IMR-90 (cell line): ENCODE data around the gene EIF2A. TPM values are rescaled to one million over a fixed set of nuclear protein-coding genes. Genes with fewer than 3 reads are reported as not detected.

Experiments used
- ATAC-seq: fragments of 200-7000 bp; cut with Tn5 transposase; 2 replicates; pipeline ENCODE4 v1.9.1; 2020; ENCODE audit warnings: low read depth, mild to moderate bottlenecking, moderate library complexity
- BruUV-seq: library from RNA; stranded (reverse); fragments of 400-500 nt; replicated peaks from 2 replicates; lab custom pipeline; 2021; lab: Mats Ljungman, UMichigan
- CTCF ChIA-PET: fragments of 300-600 bp; formaldehyde crosslinking; extraction: SDS; loops from one replicate; lab custom pipeline; 2021; ENCODE audit warnings: antibody characterized with exemption; lab: Yijun Ruan, JAX
- POLR2A ChIA-PET: fragments of 300-600 bp; sonication (Branson Sonifier 250); formaldehyde crosslinking; loops from one replicate; lab custom pipeline; 2022; ENCODE audit warnings: antibody characterized with exemption; ENCODE audit not compliant: unreplicated experiment; lab: Charles Lee
- DNase-seq: peaks from one replicate; pipeline ENCODE4 v3.0.0; 2013
- H2AFZ ChIP-seq: replicated peaks from 2 replicates; pipeline ENCODE3; 2013; ENCODE audit warnings: low read length, mild to moderate bottlenecking; ENCODE audit not compliant: poor library complexity
- H2AK5ac ChIP-seq: 2 replicates; pipeline ENCODE4 v1.6.1; 2013; ENCODE audit warnings: low read depth, low read length, inconsistent platforms
- H2AK9ac ChIP-seq: replicated peaks from 2 replicates; pipeline ENCODE3; 2013; ENCODE audit warnings: mild to moderate bottlenecking, low read depth, low read length, moderate library complexity; ENCODE audit not compliant: poor library complexity
- H2BK120ac ChIP-seq: 2 replicates; pipeline ENCODE4 v1.6.1; 2013; ENCODE audit warnings: low read depth, low read length, inconsistent platforms
- H2BK15ac ChIP-seq: 3 replicates; pipeline ENCODE4 v1.6.1; 2013; ENCODE audit warnings: low read depth, low read length, inconsistent platforms
- H2BK20ac ChIP-seq: 2 replicates; pipeline ENCODE4 v1.6.1; 2013; ENCODE audit warnings: low read depth, mild to moderate bottlenecking, inconsistent platforms, low read length, moderate library complexity
- H2BK5ac ChIP-seq: 2 replicates; pipeline ENCODE4 v1.6.1; 2013; ENCODE audit warnings: mild to moderate bottlenecking, low read depth, low read length, inconsistent platforms; ENCODE audit not compliant: poor library complexity, severe bottlenecking
- H3K14ac ChIP-seq: replicated peaks from 2 replicates; pipeline ENCODE4 v1.6.1; 2013; ENCODE audit warnings: low read depth, low read length, inconsistent platforms
- H3K18ac ChIP-seq: 2 replicates; pipeline ENCODE4 v1.6.1; 2013; ENCODE audit warnings: low read depth, low read length, control low read depth
- H3K23ac ChIP-seq: 2 replicates; pipeline ENCODE4 v1.6.1; 2013; ENCODE audit warnings: low read depth, low read length, inconsistent platforms
- H3K27ac ChIP-seq: 2 replicates; pipeline ENCODE4 v1.5.1; 2013; ENCODE audit warnings: mild to moderate bottlenecking, control low read depth, low read length; ENCODE audit not compliant: insufficient read depth
- H3K27me3 ChIP-seq: 2 replicates; pipeline ENCODE4 v1.6.1; 2013; ENCODE audit warnings: low read length; ENCODE audit not compliant: control insufficient read depth, insufficient read depth
- H3K36me3 ChIP-seq: 2 replicates; pipeline ENCODE4 v1.6.1; 2013; ENCODE audit warnings: low read length, mixed read lengths; ENCODE audit not compliant: control insufficient read depth, insufficient read depth
- H3K4ac ChIP-seq: 2 replicates; pipeline ENCODE4 v1.6.1; 2013; ENCODE audit warnings: low read depth, low read length, inconsistent platforms
- H3K4me1 ChIP-seq: 2 replicates; pipeline ENCODE4 v1.6.1; 2013; ENCODE audit warnings: low read length, mixed read lengths; ENCODE audit not compliant: control insufficient read depth, insufficient read depth
- H3K4me2 ChIP-seq: 2 replicates; pipeline ENCODE4 v1.6.1; 2013; ENCODE audit warnings: low read depth, mild to moderate bottlenecking, control low read depth, low read length, moderate library complexity
- H3K4me3 ChIP-seq: 2 replicates; pipeline ENCODE4 v1.5.1; 2013; ENCODE audit warnings: low read depth, mild to moderate bottlenecking, control low read depth, low read length, moderate library complexity; ENCODE audit not compliant: insufficient read depth
- H3K56ac ChIP-seq: 2 replicates; pipeline ENCODE4 v1.6.1; 2013; ENCODE audit warnings: low read length, inconsistent platforms; ENCODE audit not compliant: insufficient read depth; ENCODE audit errors: extremely low read depth
- H3K79me1 ChIP-seq, 2 experiments: 2 replicates each; pipeline ENCODE4 v1.6.1; 2013; ENCODE audit warnings: low read length in 2 of 2, inconsistent platforms in 1 of 2, low read depth in 1 of 2
- H3K9ac ChIP-seq: 2 replicates; pipeline ENCODE4 v1.6.1; 2013; ENCODE audit warnings: low read depth, low read length, control low read depth
- H3K9me1 ChIP-seq: 2 replicates; pipeline ENCODE4 v1.6.1; 2013; ENCODE audit warnings: low read length, inconsistent platforms; ENCODE audit not compliant: insufficient read depth
- H3K9me3 ChIP-seq: 2 replicates; pipeline ENCODE4 v1.6.1; 2013; ENCODE audit warnings: low read length; ENCODE audit not compliant: control insufficient read depth, insufficient read depth
- H4K20me1 ChIP-seq: 2 replicates; pipeline ENCODE4 v1.6.1; 2013; ENCODE audit warnings: low read length, inconsistent platforms; ENCODE audit not compliant: insufficient read depth
- H4K5ac ChIP-seq: 2 replicates; pipeline ENCODE4 v1.6.1; 2013; ENCODE audit warnings: mild to moderate bottlenecking, low read depth, low read length, control low read depth
- H4K8ac ChIP-seq, 2 experiments: 2 replicates each; pipeline ENCODE4 v1.6.1; 2013; ENCODE audit warnings: low read depth in 2 of 2, low read length in 2 of 2, control low read depth in 1 of 2, inconsistent platforms in 1 of 2
- H4K91ac ChIP-seq: 2 replicates; pipeline ENCODE4 v1.6.1; 2013; ENCODE audit warnings: low read depth, low read length, inconsistent platforms; ENCODE audit not compliant: insufficient read depth
- BHLHE40 ChIP-seq: fragments of 150-350 bp; IDR thresholded peaks from 2 replicates; pipeline ENCODE4 v1.6.1; 2016; ENCODE audit warnings: mild to moderate bottlenecking, low read depth, low read length
- CEBPB ChIP-seq: IDR thresholded peaks from 2 replicates; pipeline ENCODE4 v1.6.1; 2012; ENCODE audit warnings: low read depth, low read length, improper control_type of control experiment
- CHD1 ChIP-seq: IDR thresholded peaks from 2 replicates; pipeline ENCODE4 v1.6.1; 2012; ENCODE audit warnings: low read depth, low read length, improper control_type of control experiment
- CTCF ChIP-seq: conservative IDR thresholded peaks from 2 replicates; pipeline ENCODE4 v1.5.1; 2012; ENCODE audit warnings: mild to moderate bottlenecking, low read depth, low read length, improper control_type of control experiment
- FOS ChIP-seq: fragments of 150-350 bp; IDR thresholded peaks from 2 replicates; pipeline ENCODE4 v1.6.1; 2016; ENCODE audit warnings: low read depth, low read length
- MAFK ChIP-seq: IDR thresholded peaks from 2 replicates; pipeline ENCODE4 v1.6.1; 2012; ENCODE audit warnings: low read depth, low read length, improper control_type of control experiment
- MAZ ChIP-seq: IDR thresholded peaks from 2 replicates; pipeline ENCODE4 v1.6.1; 2012; ENCODE audit warnings: low read depth, mild to moderate bottlenecking, low read length, improper control_type of control experiment, moderate library complexity, borderline replicate concordance
- MXI1 ChIP-seq: IDR thresholded peaks from 2 replicates; pipeline ENCODE4 v1.6.1; 2012; ENCODE audit warnings: low read depth, mild to moderate bottlenecking, low read length, moderate library complexity, borderline replicate concordance
- NFE2L2 ChIP-seq: fragments of 150-350 bp; IDR thresholded peaks from 2 replicates; pipeline ENCODE4 v1.6.1; 2016; ENCODE audit warnings: low read depth, mild to moderate bottlenecking, low read length
- POLR2A ChIP-seq: IDR thresholded peaks from 2 replicates; pipeline ENCODE4 v1.6.1; 2012; ENCODE audit warnings: mild to moderate bottlenecking, low read depth, low read length
- RAD21 ChIP-seq: IDR thresholded peaks from 2 replicates; pipeline ENCODE4 v1.6.1; 2012; ENCODE audit warnings: low read length, improper control_type of control experiment
- RCOR1 ChIP-seq: IDR thresholded peaks from 2 replicates; pipeline ENCODE4 v1.6.1; 2012; ENCODE audit warnings: mild to moderate bottlenecking, low read length, improper control_type of control experiment; ENCODE audit not compliant: insufficient replicate concordance
- RFX5 ChIP-seq: IDR thresholded peaks from 2 replicates; pipeline ENCODE4 v1.8.0; 2012; ENCODE audit warnings: low read depth, mild to moderate bottlenecking, low read length, moderate library complexity
- SMC3 ChIP-seq: fragments of 150-350 bp; IDR thresholded peaks from 2 replicates; pipeline ENCODE4 v1.6.1; 2016; ENCODE audit warnings: low read depth, mild to moderate bottlenecking, antibody characterized with exemption, low read length, moderate library complexity
- USF2 ChIP-seq: fragments of 150-350 bp; IDR thresholded peaks from 2 replicates; pipeline ENCODE4 v1.6.1; 2017; ENCODE audit warnings: mild to moderate bottlenecking, antibody characterized with exemption, low read length, low read depth
- WGBS, 2 experiments: methylation state at CpG; one replicate each; pipeline versions ENCODE4 v1.1.5 to v1.1.7; 2013; ENCODE audit warnings: missing lambda C conversion rate in 2 of 2; ENCODE audit not compliant: insufficient read length in 1 of 2; ENCODE audit errors: extremely low coverage in 2 of 2; 5-methylcytosine and 5-hydroxymethylcytosine counted together
- dilution Hi-C: fragments of 300-500 bp; cut with HindIII; formaldehyde crosslinking; loops from one replicate; pipeline ENCODE4 v1.14.3; 2018; ENCODE audit warnings: low sequenced_read_pairs; ENCODE audit not compliant: unreplicated experiment
- in situ Hi-C: fragments of 300-500 bp; cut with MboI; formaldehyde crosslinking; loops from 3 replicates; pipeline ENCODE4 v1.14.3; 2019; ENCODE audit warnings: low sequenced_read_pairs, inconsistent platforms, mixed read lengths
- intact Hi-C: fragments of 100-400 bp; cut with micrococcal nuclease; formaldehyde crosslinking; loops from 2 replicates; pipeline ENCODE4 v1.10.0; 2022
- polyA plus RNA-seq, 3 experiments: library from polyadenylated mRNA; depleted of rRNA; stranded (reverse); fragments of >200 nt; gene quantifications; 2 replicates each; pipeline ENCODE4 v1.2.3, GENCODE V29; 2012; ENCODE audit warnings: low replicate concordance in 1 of 3
- total RNA-seq: library from RNA; depleted of rRNA; stranded (reverse); fragments of >200 nt; gene quantifications from 2 replicates; pipeline ENCODE4 v1.2.3, GENCODE V29; 2012
- TF ChIP-seq, protein P1 (sequence below): fragments of 150-350 bp; IDR thresholded peaks from 2 replicates; pipeline ENCODE4 v1.6.1; 2016; ENCODE audit warnings: low read depth, mild to moderate bottlenecking, low read length, moderate library complexity, borderline replicate concordance

Gene EIF2A
- total and polyA plus RNA-seq, 2 of the 4 experiments (the other 2 are of a cell fraction), result 61.2 to 166 TPM

DNA sequence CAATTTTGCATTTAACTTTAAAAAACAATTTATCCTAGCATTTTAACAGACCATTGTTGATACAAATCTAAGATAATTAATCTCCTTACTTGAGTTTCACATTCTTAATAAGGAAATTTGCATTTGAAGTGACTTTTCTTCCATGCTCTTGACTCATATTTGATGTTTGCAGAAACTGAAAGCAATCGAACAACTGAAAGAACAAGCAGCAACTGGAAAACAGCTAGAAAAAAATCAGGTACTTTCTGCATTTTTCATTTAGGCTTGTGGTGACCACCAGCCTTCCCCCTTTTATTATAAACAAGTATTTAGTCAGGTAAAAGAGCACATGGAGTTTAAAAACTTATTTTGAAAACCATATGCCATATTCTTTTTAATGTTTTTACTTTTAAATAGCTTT is 36.4 kb downstream of the EIF2A start:
- no CpG with 5 or more reads among the region's 1 CpG for WGBS, 2 experiments
- Histone ChIP-seq H2BK120ac (no peak overlapping the region), H2AFZ (no peak overlapping the region), H2BK15ac (no peak overlapping the region), H2BK20ac (no peak overlapping the region), H3K4me1 (no peaks in the 10 kb centered on the region), H3K27ac (no peak overlapping the region), H3K23ac (no peak overlapping the region), H3K18ac (no peak overlapping the region), H3K4ac (no peak overlapping the region), H3K9me3 (no peaks in the 10 kb centered on the region), H4K91ac (no peak overlapping the region), H3K9me1 (0 out of 2 replicates have a peak, but pooled peaks cover 2% of the 10 kb centered on the region), H4K20me1 (no peaks in the 10 kb centered on the region), H3K56ac (no peak overlapping the region), H3K27me3 (no peaks in the 10 kb centered on the region), H3K36me3 (peaks cover 15% of the 10 kb centered on the region), H3K14ac (no peak overlapping the region), H4K5ac (no peak overlapping the region), H3K4me3 (no peak overlapping the region), H3K4me2 (no peak overlapping the region), H2AK5ac (no peak overlapping the region), H2AK9ac (no peak overlapping the region), H2BK5ac (no peak overlapping the region), H3K9ac (no peak overlapping the region), H4K8ac (no peak overlapping the region), H3K79me1 (peaks cover 5 to 9% of the 10 kb centered on the region in 2 experiments; a peak in 3 of 4 replicates)
- ATAC-seq (no peak), DNase-seq (no peak)
- dilution Hi-C loops, result no loop called here
- no TSS peak for BruUV-seq
- ChIA-PET POLR2A (no interaction called here), CTCF (no interaction called here)
- in situ Hi-C loops, result no loop called here
- intact Hi-C loops, result no loop called here
- TF ChIP-seq, protein P1, sequence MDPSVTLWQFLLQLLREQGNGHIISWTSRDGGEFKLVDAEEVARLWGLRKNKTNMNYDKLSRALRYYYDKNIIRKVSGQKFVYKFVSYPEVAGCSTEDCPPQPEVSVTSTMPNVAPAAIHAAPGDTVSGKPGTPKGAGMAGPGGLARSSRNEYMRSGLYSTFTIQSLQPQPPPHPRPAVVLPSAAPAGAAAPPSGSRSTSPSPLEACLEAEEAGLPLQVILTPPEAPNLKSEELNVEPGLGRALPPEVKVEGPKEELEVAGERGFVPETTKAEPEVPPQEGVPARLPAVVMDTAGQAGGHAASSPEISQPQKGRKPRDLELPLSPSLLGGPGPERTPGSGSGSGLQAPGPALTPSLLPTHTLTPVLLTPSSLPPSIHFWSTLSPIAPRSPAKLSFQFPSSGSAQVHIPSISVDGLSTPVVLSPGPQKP, result no peak
- no peak for TF ChIP-seq POLR2A
- TF ChIP-seq MAFK, result no peak
- TF ChIP-seq RFX5, result no peak
- TF ChIP-seq USF2, result no peak
- TF ChIP-seq BHLHE40, result no peak
- TF ChIP-seq SMC3, result no peak
- no peak for TF ChIP-seq CEBPB
- no peak for TF ChIP-seq CHD1
- TF ChIP-seq MXI1, result no peak
- TF ChIP-seq RAD21, result no peak
- no peak for TF ChIP-seq MAZ
- no peak for TF ChIP-seq CTCF
- TF ChIP-seq NFE2L2, result no peak
- TF ChIP-seq RCOR1, result no peak
- no peak for TF ChIP-seq FOS
